ENCODE results near the gene DPH5.

DPH5 gene, protein sequence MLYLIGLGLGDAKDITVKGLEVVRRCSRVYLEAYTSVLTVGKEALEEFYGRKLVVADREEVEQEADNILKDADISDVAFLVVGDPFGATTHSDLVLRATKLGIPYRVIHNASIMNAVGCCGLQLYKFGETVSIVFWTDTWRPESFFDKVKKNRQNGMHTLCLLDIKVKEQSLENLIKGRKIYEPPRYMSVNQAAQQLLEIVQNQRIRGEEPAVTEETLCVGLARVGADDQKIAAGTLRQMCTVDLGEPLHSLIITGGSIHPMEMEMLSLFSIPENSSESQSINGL

DNA sequence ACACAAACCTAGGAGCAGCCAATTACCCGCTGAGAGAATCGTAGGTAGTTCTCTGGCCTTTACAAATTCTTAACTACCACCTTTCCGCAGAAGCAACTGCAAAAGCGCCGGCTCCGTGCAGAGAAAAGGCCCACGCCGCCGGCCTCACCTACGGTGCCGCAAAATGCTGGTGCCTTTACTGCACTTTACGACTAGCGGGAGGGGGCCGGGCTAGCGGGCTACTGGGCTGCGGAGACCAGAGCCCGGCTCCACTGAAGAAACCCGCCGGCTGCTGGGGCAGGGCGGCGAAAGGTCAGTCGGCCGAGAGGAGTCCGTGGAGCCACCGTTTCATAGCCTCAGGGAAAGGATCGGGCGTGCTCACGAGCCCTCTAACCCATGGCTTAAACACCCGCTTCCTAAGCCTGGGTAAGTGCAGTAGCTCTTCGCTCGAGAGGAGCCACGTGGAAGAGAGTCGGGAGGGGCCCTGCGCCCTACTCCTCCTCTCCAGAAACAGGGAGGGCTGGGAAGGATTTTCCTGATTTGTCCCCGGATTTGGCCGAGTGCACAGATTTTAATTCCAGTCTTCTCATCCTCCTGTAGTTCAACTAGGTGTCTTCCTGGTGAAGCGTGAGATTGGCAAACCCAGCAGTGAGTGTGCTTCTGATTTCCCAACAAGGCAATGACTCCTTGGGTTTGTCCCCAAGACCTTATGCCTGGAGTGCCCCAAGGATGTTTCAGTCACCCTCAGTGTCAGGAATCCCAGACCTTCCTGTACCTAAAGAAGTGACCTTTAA lies at the start of gene DPH5:
TSS of gene DPH5 (minus strand) at position 128 of the 773 bp plus-strand sequence. CDS start 341 bp downstream, outside the sequence.
- peak; percentile 95 for ATAC-seq
- TF ChIP-seq PATZ1 (CRISPR knock-in tag; IDR thresholded peaks at IDR 0.05; ENCODE audit: borderline replicate concordance) (0 out of 2 replicates have a peak, but pooled peaks have one; percentile 19), ZNF8 (CRISPR knock-in tag; IDR thresholded peaks at IDR 0.05) (no peak), ZFP30 (CRISPR knock-in tag; IDR thresholded peaks at IDR 0.05) (no peak), TCF4 (CRISPR knock-in tag; IDR thresholded peaks at IDR 0.05; ENCODE audit: borderline replicate concordance) (no peak), GLIS3 (CRISPR knock-in tag; IDR thresholded peaks at IDR 0.05) (no peak; the same call in 1 of the 2 replicates), ZNF565 (CRISPR knock-in tag; conservative IDR thresholded peaks at IDR 0.05; ENCODE audit: low read depth) (no peak), ZNF70 (CRISPR knock-in tag; IDR thresholded peaks at IDR 0.05) (no peak)
- TF ChIP-seq, protein P1, sequence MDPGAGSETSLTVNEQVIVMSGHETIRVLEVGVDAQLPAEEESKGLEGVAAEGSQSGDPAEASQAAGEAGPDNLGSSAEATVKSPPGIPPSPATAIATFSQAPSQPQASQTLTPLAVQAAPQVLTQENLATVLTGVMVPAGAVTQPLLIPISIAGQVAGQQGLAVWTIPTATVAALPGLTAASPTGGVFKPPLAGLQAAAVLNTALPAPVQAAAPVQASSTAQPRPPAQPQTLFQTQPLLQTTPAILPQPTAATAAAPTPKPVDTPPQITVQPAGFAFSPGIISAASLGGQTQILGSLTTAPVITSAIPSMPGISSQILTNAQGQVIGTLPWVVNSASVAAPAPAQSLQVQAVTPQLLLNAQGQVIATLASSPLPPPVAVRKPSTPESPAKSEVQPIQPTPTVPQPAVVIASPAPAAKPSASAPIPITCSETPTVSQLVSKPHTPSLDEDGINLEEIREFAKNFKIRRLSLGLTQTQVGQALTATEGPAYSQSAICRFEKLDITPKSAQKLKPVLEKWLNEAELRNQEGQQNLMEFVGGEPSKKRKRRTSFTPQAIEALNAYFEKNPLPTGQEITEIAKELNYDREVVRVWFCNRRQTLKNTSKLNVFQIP (CRISPR knock-in tag; IDR thresholded peaks at IDR 0.05; ENCODE audit: borderline replicate concordance, low read depth), result no peak

- no peak for ATAC-seq
- TF ChIP-seq ESRRG (CRISPR knock-in tag; IDR thresholded peaks at IDR 0.05), result no peak
Measured at GRCh38 chr1:101073836-101074235, 48.3 kb upstream of the DPH5 start.

GRCh38 chr1:101071470-101071891 lies 45.9 kb upstream of the DPH5 start:
- no peak for ATAC-seq
- TF ChIP-seq GLIS3 (CRISPR knock-in tag; IDR thresholded peaks at IDR 0.05), result no peak
- no peak for TF ChIP-seq ZC3H10 (CRISPR knock-in tag; IDR thresholded peaks at IDR 0.05)
- TF ChIP-seq ZFP3 (CRISPR knock-in tag; IDR thresholded peaks at IDR 0.05), result no peak
- no peak for TF ChIP-seq ESRRG (CRISPR knock-in tag; IDR thresholded peaks at IDR 0.05)
- no peak for TF ChIP-seq TCF4 (CRISPR knock-in tag; IDR thresholded peaks at IDR 0.05; ENCODE audit: borderline replicate concordance)
- TF ChIP-seq TOX (CRISPR knock-in tag; IDR thresholded peaks at IDR 0.05; ENCODE audit: borderline replicate concordance), result no peak
- no peak for TF ChIP-seq CSRNP3 (CRISPR knock-in tag; IDR thresholded peaks at IDR 0.05)
- TF ChIP-seq BACH2 (CRISPR knock-in tag; IDR thresholded peaks at IDR 0.05; ENCODE audit: borderline replicate concordance), result no peak
- no peak for TF ChIP-seq ZNF8 (CRISPR knock-in tag; IDR thresholded peaks at IDR 0.05)
- no peak for TF ChIP-seq RARB (CRISPR knock-in tag; IDR thresholded peaks at IDR 0.05)
- TF ChIP-seq ISL1 (CRISPR knock-in tag; IDR thresholded peaks at IDR 0.05), result no peak
- no peak for TF ChIP-seq ZNF565 (CRISPR knock-in tag; conservative IDR thresholded peaks at IDR 0.05; ENCODE audit: low read depth)
- TF ChIP-seq ZNF70 (CRISPR knock-in tag; IDR thresholded peaks at IDR 0.05), result no peak
- TF ChIP-seq, protein P2, sequence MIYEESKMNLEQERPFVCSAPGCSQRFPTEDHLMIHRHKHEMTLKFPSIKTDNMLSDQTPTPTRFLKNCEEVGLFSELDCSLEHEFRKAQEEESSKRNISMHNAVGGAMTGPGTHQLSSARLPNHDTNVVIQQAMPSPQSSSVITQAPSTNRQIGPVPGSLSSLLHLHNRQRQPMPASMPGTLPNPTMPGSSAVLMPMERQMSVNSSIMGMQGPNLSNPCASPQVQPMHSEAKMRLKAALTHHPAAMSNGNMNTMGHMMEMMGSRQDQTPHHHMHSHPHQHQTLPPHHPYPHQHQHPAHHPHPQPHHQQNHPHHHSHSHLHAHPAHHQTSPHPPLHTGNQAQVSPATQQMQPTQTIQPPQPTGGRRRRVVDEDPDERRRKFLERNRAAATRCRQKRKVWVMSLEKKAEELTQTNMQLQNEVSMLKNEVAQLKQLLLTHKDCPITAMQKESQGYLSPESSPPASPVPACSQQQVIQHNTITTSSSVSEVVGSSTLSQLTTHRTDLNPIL (CRISPR knock-in tag; IDR thresholded peaks at IDR 0.05; ENCODE audit: low read depth), result no peak
- TF ChIP-seq TSHZ2 (CRISPR knock-in tag; IDR thresholded peaks at IDR 0.05), result no peak
- TF ChIP-seq CSDC2 (CRISPR knock-in tag; IDR thresholded peaks at IDR 0.05), result no peak
- no peak for TF ChIP-seq ZFP30 (CRISPR knock-in tag; IDR thresholded peaks at IDR 0.05)
- TF ChIP-seq SNAI2 (CRISPR knock-in tag; IDR thresholded peaks at IDR 0.05), result no peak
- no peak for TF ChIP-seq PPARA (CRISPR knock-in tag; IDR thresholded peaks at IDR 0.05; ENCODE audit: borderline replicate concordance)
- TF ChIP-seq, protein P1 (CRISPR knock-in tag; IDR thresholded peaks at IDR 0.05; ENCODE audit: borderline replicate concordance, low read depth), result no peak

Measured in SK-N-SH treated with all-trans-retinoic acid at 6 μM for 48 hours (cell line).